ENCODE measurements around the gene LCT. TPM values are rescaled to one million over a fixed set of nuclear protein-coding genes. Genes with fewer than 3 reads are reported as not detected.
"Not testable (repeated sequence)": the region's sequence is repeated elsewhere in the genome, so short reads cannot be mapped to it uniquely, and the experiment has no call there.

LCT gene
- total and polyA plus RNA-seq, 2 of the 4 experiments (the other 2 are of a cell fraction) = under 0.01 TPM; not detected in 1

GRCh38 chr2:135876770-135877169 is 39.8 kb upstream of the LCT start:
- H4K91ac ChIP-seq (ENCODE audit: insufficient read depth, low read depth, low read length); H4K5ac ChIP-seq (ENCODE audit: low read depth, low read length); H2AK9ac ChIP-seq (replicated peaks; ENCODE audit: low read depth, low read length, poor library complexity); H2AK5ac ChIP-seq (ENCODE audit: low read depth, low read length); BruUV-seq (replicated peaks); H2BK120ac ChIP-seq (ENCODE audit: low read depth, low read length); H3K36me3 ChIP-seq (ENCODE audit: control insufficient read depth, insufficient read depth, low read length); intact Hi-C loops (cut with micrococcal nuclease); ATAC-seq (ENCODE audit: low read depth); dilution Hi-C loops (cut with HindIII; ENCODE audit: low sequenced_read_pairs, unreplicated experiment); H3K14ac ChIP-seq (replicated peaks; ENCODE audit: low read depth, low read length); H2BK5ac ChIP-seq (ENCODE audit: low read depth, low read length, poor library complexity, severe bottlenecking); H3K9ac ChIP-seq (ENCODE audit: low read depth, low read length); H3K23ac ChIP-seq (ENCODE audit: low read depth, low read length); POLR2A ChIA-PET (ENCODE audit: unreplicated experiment); H3K9me3 ChIP-seq (ENCODE audit: control insufficient read depth, insufficient read depth, low read length); H3K4ac ChIP-seq (ENCODE audit: low read depth, low read length); H4K20me1 ChIP-seq (ENCODE audit: insufficient read depth, low read length); H4K8ac ChIP-seq (ENCODE audit: low read depth in 2 of 2, low read length in 2 of 2); H3K4me1 ChIP-seq (ENCODE audit: control insufficient read depth, insufficient read depth, low read length); H3K18ac ChIP-seq (ENCODE audit: low read depth, low read length); H3K9me1 ChIP-seq (ENCODE audit: insufficient read depth, low read length); H3K56ac ChIP-seq (ENCODE audit: extremely low read depth, insufficient read depth, low read length); H3K27me3 ChIP-seq (ENCODE audit: control insufficient read depth, insufficient read depth, low read length); H2BK20ac ChIP-seq (ENCODE audit: low read depth, low read length); DNase-seq; H3K27ac ChIP-seq (ENCODE audit: insufficient read depth, low read length); in situ Hi-C loops (cut with MboI; ENCODE audit: low sequenced_read_pairs); H2BK15ac ChIP-seq (ENCODE audit: low read depth, low read length): not testable (repeated sequence)
- peaks cover 2 to 25% of the 10 kb centered on the region in 2 experiments for H3K79me1 ChIP-seq (ENCODE audit: low read depth in 1 of 2, low read length in 2 of 2)
- WGBS, 2 experiments (ENCODE audit: extremely low coverage in 2 of 2, insufficient read length in 1 of 2) = 73% methylated on average over 3 of the region's 15 CpGs; no CpG with 5 or more reads in 1 of the 2 experiments
- H3K4me3 ChIP-seq (ENCODE audit: insufficient read depth, low read depth, low read length) = peak overlapping the region; percentile 67
- CTCF ChIA-PET = interaction anchor here (0.6 kb wide), 2 partner anchors 82 to 888 kb away, joined by 3 to 4 read pairs; no protein-coding TSS in a partner anchor
- H3K4me2 ChIP-seq (ENCODE audit: low read depth, low read length) = peak overlapping the region; percentile 70
- H2AFZ ChIP-seq (replicated peaks; ENCODE audit: low read length, poor library complexity) = peak overlapping the region; percentile 58

Data from IMR-90 (cell line).